Breast epithelium (tissue), 4 donors: Measurements from ENCODE around the gene MACROH2A1. TPM values are rescaled to one million over a fixed set of nuclear protein-coding genes. Genes with fewer than 3 reads are reported as not detected.

Experiments used
- DNase-seq, 2 donors: peaks; one replicate each; pipeline ENCODE4 v3.0.0-alpha.2; 2019; ENCODE audit warnings: low spot score in 2 of 2
- H3K27ac ChIP-seq, 2 donors: fragments of 200-600 bp; sonication (generic) in 1 of 2; one replicate each; pipeline ENCODE4 v1.5.1; 2016 to 2019; ENCODE audit warnings: mild to moderate bottlenecking in 1 of 2
- H3K27me3 ChIP-seq, 2 donors: fragments of 200-600 bp; sonication (generic) in 1 of 2; one replicate each; pipeline versions ENCODE4 v1.5.1 to v1.6.0; 2017 to 2019; ENCODE audit warnings: control low read depth in 1 of 2, mild to moderate bottlenecking in 1 of 2
- H3K36me3 ChIP-seq: fragments of 200-600 bp; one replicate; pipeline ENCODE4 v1.5.1; 2019
- H3K4me1 ChIP-seq, 2 donors: fragments of 200-600 bp; sonication (generic); one replicate each; pipeline ENCODE4 v1.5.1; 2016 to 2019; ENCODE audit warnings: control low read depth in 1 of 2
- H3K4me3 ChIP-seq, 3 donors: fragments of 200-600 bp; sonication (generic); 1 replicate in 2 of 3; 2 replicates in 1 of 3; pipeline ENCODE4 v1.5.1; 2016 to 2019; ENCODE audit warnings: mild to moderate bottlenecking in 3 of 3, moderate library complexity in 2 of 3
- H3K9me3 ChIP-seq, 2 donors: fragments of 200-600 bp; sonication (generic) in 1 of 2; one replicate each; pipeline ENCODE4 v1.5.1; 2016 to 2019; ENCODE audit warnings: control low read depth in 1 of 2
- POLR2A ChIP-seq: fragments of 450-650 bp; IDR thresholded peaks from one replicate; pipeline ENCODE4 v1.6.1; 2016; ENCODE audit warnings: antibody characterized with exemption, mild to moderate bottlenecking, moderate library complexity
- POLR2AphosphoS5 ChIP-seq, 3 donors: sonication (generic); formaldehyde crosslinking; IDR thresholded peaks; one replicate each; pipeline ENCODE4 v1.6.1; 2017; ENCODE audit warnings: antibody characterized with exemption in 3 of 3
- intact Hi-C: fragments of 100-400 bp; cut with DNase I; formaldehyde crosslinking; loops from one replicate; pipeline ENCODE4 v1.15.1; 2023; ENCODE audit warnings: low total_unique reads
- total RNA-seq, 3 donors: library from RNA; depleted of rRNA; stranded (reverse); fragments of >200 nt; gene quantifications; one replicate each; pipeline ENCODE4 v1.1.0, GENCODE V29; 2016
- TF ChIP-seq, protein P1 (sequence below), 3 donors: fragments of 450-650 bp; IDR thresholded peaks; one replicate each; pipeline ENCODE4 v1.5.1; 2016 to 2017; ENCODE audit warnings: antibody characterized with exemption in 3 of 3, mild to moderate bottlenecking in 3 of 3, moderate library complexity in 3 of 3

Gene MACROH2A1
- total RNA-seq, 3 donors from 2014 or later, result 255 to 293 (median 272) TPM

DNA sequence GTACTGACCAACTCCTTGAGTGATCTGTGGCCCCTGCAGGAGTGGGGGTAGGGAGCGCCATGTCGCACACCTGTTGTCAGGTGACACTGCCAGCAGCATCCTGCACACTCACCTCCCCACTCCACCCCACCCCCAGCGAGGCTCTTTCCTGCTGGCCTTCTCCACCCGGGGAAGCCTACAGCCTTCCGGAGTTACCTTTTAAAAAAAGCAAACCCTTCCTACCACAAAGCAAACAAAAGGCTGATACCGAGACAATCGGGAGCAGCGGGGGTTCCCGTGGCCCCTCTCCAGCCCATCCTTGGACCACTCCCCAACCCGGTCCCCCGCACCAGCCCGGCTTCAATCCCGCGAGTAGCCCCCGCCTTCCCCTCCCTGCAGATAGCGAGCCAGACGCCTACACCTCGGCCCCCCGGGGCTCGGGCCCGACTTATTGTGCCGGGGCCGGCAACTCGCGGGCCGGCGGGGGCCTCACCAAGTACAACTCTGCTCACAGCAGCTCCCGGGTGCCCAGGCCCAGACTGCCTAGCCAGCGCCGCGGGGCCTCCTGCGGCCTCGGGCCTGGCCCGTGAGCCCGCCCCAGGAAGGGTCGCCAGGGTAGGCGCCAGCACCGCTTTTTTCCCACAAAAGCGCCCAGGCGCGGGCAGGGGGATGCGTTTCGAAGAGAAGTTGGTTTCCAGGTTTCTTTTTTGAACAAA, 724 bp downstream of the MACROH2A1 start:
- Histone ChIP-seq H3K36me3 (no peaks in the 10 kb centered on the region), H3K27ac (peak overlapping the region; percentile 91 to 96), H3K4me3 (peak overlapping the region; percentile 71 to 98 (median 84)), H3K9me3 (no peaks in the 10 kb centered on the region), H3K27me3 (no peaks in the 10 kb centered on the region), H3K4me1 (peaks cover 0 to 16% of the 10 kb centered on the region in 2 donors)
- DNase-seq, result peak in 1 of 2 donors; percentile 55
- intact Hi-C loops, result no loop called here
- TF ChIP-seq, protein P1, sequence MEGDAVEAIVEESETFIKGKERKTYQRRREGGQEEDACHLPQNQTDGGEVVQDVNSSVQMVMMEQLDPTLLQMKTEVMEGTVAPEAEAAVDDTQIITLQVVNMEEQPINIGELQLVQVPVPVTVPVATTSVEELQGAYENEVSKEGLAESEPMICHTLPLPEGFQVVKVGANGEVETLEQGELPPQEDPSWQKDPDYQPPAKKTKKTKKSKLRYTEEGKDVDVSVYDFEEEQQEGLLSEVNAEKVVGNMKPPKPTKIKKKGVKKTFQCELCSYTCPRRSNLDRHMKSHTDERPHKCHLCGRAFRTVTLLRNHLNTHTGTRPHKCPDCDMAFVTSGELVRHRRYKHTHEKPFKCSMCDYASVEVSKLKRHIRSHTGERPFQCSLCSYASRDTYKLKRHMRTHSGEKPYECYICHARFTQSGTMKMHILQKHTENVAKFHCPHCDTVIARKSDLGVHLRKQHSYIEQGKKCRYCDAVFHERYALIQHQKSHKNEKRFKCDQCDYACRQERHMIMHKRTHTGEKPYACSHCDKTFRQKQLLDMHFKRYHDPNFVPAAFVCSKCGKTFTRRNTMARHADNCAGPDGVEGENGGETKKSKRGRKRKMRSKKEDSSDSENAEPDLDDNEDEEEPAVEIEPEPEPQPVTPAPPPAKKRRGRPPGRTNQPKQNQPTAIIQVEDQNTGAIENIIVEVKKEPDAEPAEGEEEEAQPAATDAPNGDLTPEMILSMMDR (IDR thresholded peaks at IDR 0.05), result no peak
- no peak for TF ChIP-seq POLR2AphosphoS5 (IDR thresholded peaks at IDR 0.05)
- no peak for TF ChIP-seq POLR2A

DNA sequence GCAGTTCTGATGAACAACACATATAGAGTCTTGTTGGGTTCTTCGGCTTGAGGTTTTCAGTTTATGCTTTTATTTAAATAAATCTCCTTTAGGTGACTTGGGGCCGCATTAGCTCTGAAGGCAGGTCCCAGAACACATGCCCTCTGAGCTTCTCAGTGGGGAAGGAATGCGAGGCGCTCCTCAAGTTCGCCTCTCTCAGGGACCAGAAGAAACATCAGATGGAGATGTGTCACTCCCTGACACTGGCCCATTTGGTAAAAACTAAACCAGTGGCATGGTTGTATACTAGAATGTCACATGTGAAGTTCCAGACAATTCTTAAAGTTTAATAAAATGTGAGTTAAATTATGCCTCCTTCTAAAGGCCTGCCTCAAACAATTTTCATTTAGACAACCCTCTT, 1.9 kb downstream of the MACROH2A1 start:
- Histone ChIP-seq H3K4me3 (no peak overlapping the region), H3K27ac (no peak overlapping the region), H3K4me1 (peaks cover 0 to 16% of the 10 kb centered on the region in 2 donors), H3K36me3 (no peaks in the 10 kb centered on the region), H3K9me3 (no peaks in the 10 kb centered on the region), H3K27me3 (no peaks in the 10 kb centered on the region)
- intact Hi-C loops, result no loop called here
- TF ChIP-seq POLR2A (no peak), POLR2AphosphoS5 (IDR thresholded peaks at IDR 0.05) (no peak)
- TF ChIP-seq, protein P1 (IDR thresholded peaks at IDR 0.05), result no peak
- DNase-seq, result no peak

DNA sequence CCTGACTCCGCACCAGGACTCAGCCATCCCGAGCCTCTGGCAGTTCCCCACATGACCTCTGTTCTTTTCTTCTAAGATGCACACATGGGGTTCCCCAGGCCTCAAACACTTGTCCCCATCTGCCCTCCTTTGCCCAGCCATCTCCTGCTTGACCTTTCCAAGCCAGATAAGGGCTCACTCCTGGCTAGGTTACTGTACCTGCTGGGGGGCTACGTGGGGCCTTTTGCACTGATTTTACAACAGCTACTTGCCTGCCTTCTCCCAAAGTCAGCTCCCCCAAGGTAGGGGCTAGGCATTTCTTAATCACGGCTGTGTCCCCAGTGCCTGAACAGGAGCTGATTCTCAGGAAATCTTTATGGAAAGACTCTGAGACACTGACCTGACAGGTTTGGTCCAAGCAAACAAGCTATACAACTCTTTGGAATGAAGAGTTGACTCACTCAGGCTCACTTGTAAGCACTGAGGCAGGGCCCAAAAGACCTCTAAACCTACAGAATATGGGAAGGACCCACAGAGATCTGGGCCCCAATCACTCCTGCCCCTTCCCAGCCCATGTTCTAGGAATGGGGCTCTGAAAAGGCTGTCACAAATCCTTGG, 2.5 kb downstream of the MACROH2A1 start:
- Histone ChIP-seq H3K36me3 (no peaks in the 10 kb centered on the region), H3K27me3 (no peaks in the 10 kb centered on the region), H3K4me3 (peak overlapping the region in 1 of 3 donors; percentile 17), H3K4me1 (peaks cover 0 to 16% of the 10 kb centered on the region in 2 donors), H3K9me3 (no peaks in the 10 kb centered on the region), H3K27ac (peak overlapping the region in 1 of 2 donors; percentile 6)
- intact Hi-C loops, result no loop called here
- no peak for TF ChIP-seq POLR2A
- TF ChIP-seq, protein P1 (IDR thresholded peaks at IDR 0.05), result no peak
- no peak for TF ChIP-seq POLR2AphosphoS5 (IDR thresholded peaks at IDR 0.05)
- no peak for DNase-seq

DNA sequence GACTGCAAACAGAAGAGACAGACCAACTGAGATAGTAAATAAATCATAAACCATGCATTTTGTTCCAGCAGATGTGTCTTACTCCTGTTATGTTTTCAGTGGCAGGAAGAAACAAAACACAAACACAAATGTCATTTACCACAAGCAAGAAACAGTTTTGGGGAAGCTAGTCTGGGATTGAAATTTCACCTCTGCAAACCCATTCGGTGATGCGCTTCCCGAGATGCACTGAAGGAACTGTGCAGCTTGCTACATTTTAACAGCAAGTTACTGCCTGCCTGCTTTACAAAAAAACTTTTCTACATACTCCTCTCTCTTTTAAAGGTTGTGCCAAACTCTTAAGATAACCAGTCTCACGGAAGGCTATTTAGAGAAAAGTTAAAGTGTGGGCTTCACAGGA, 3.2 kb downstream of the MACROH2A1 start:
- H3K4me1 ChIP-seq, result peaks cover 0 to 16% of the 10 kb centered on the region in 2 donors
- H3K27ac ChIP-seq, result peak overlapping the region in 1 of 2 donors; percentile 6
- no peaks in the 10 kb centered on the region for H3K27me3 ChIP-seq
- H3K9me3 ChIP-seq, result no peaks in the 10 kb centered on the region
- intact Hi-C loops, result no loop called here
- H3K36me3 ChIP-seq, result no peaks in the 10 kb centered on the region
- H3K4me3 ChIP-seq, result peak overlapping the region in 1 of 3 donors; percentile 17
- TF ChIP-seq, protein P1 (IDR thresholded peaks at IDR 0.05), result no peak
- TF ChIP-seq POLR2AphosphoS5 (IDR thresholded peaks at IDR 0.05), result no peak
- no peak for TF ChIP-seq POLR2A
- no peak for DNase-seq

DNA sequence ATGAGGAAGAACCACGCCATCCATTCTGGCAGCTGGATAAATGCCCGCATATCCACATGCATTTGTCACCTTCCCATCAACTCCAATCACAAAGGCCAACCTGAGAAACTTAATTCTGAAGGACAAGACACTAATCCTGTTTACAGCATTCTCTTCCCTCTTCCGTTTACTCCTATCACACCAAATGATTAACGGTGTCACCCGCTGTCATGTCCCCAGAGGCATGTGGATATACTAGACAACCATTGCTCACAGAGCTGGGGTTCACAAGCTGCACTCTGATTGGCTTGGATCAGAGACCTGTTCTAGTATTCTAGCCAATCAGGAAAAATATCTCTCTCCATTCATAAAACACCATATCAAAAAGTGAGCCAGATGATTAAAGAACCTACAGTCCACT, 3.6 kb downstream of the MACROH2A1 start:
- Histone ChIP-seq H3K27ac (no peak overlapping the region), H3K4me1 (peaks cover 0 to 16% of the 10 kb centered on the region in 2 donors), H3K9me3 (no peaks in the 10 kb centered on the region), H3K4me3 (no peak overlapping the region), H3K27me3 (no peaks in the 10 kb centered on the region), H3K36me3 (no peaks in the 10 kb centered on the region)
- TF ChIP-seq POLR2AphosphoS5 (IDR thresholded peaks at IDR 0.05) (no peak), POLR2A (no peak)
- TF ChIP-seq, protein P1 (IDR thresholded peaks at IDR 0.05), result no peak
- DNase-seq, result no peak
- intact Hi-C loops, result no loop called here
